A673 (cell line): ENCODE results near the gene TMBIM4. TPM values are rescaled to one million over a fixed set of nuclear protein-coding genes. Genes with fewer than 3 reads are reported as not detected.
"Not testable (repeated sequence)": the region's sequence is repeated elsewhere in the genome, so short reads cannot be mapped to it uniquely, and the experiment has no call there.

ENCODE experiments used
- BruUV-seq: library from RNA; stranded (reverse); fragments of 400-500 nt; replicated peaks from 2 replicates; lab custom pipeline; 2021; lab: Mats Ljungman, UMichigan
- CTCF ChIA-PET: fragments of 300-600 bp; sonication (Branson Sonifier 250); formaldehyde crosslinking; loops from one replicate; lab custom pipeline; 2022; ENCODE audit warnings: antibody characterized with exemption; lab: Charles Lee
- POLR2A ChIA-PET: fragments of 300-600 bp; sonication (Branson Sonifier 250); formaldehyde crosslinking; loops from one replicate; lab custom pipeline; 2022; ENCODE audit warnings: antibody characterized with exemption; ENCODE audit not compliant: low non-redundant PET; lab: Charles Lee
- DNase-seq: peaks from one replicate; pipeline ENCODE4 v3.0.0-alpha.2; 2015; ENCODE audit warnings: low spot score
- H3K27ac ChIP-seq: fragments of 200-600 bp; sonication (generic); 2 replicates; pipeline ENCODE4 v1.5.1; 2016; ENCODE audit warnings: mixed run types, low read depth, mild to moderate bottlenecking, mixed read lengths, antibody characterized with exemption, low read length; ENCODE audit not compliant: poor library complexity, severe bottlenecking
- H3K27me3 ChIP-seq: fragments of 200-600 bp; sonication (generic); replicated peaks from 2 replicates; pipeline ENCODE4 v1.6.1; 2017; ENCODE audit warnings: mixed run types, low read depth, mild to moderate bottlenecking, mixed read lengths, antibody characterized with exemption, low read length; ENCODE audit not compliant: insufficient read depth, poor library complexity
- H3K36me3 ChIP-seq: fragments of 200-600 bp; sonication (generic); 2 replicates; pipeline ENCODE4 v1.6.1; 2016; ENCODE audit warnings: mixed run types, mild to moderate bottlenecking, mixed read lengths, antibody characterized with exemption, low read length; ENCODE audit not compliant: insufficient read depth, poor library complexity, severe bottlenecking
- H3K4me1 ChIP-seq: fragments of 200-600 bp; sonication (generic); 2 replicates; pipeline ENCODE4 v1.6.1; 2017; ENCODE audit warnings: mixed run types, mild to moderate bottlenecking, mixed read lengths, antibody characterized with exemption, low read length; ENCODE audit not compliant: insufficient read depth, poor library complexity, severe bottlenecking
- H3K4me3 ChIP-seq: fragments of 200-600 bp; sonication (generic); 2 replicates; pipeline ENCODE4 v1.5.1; 2016; ENCODE audit warnings: low read depth, mixed run types, mild to moderate bottlenecking, mixed read lengths, low read length; ENCODE audit not compliant: poor library complexity, severe bottlenecking
- H3K9me3 ChIP-seq: fragments of 200-600 bp; sonication (generic); 2 replicates; pipeline ENCODE4 v1.6.1; 2016; ENCODE audit warnings: mixed run types, low read depth, mild to moderate bottlenecking, mixed read lengths, antibody characterized with exemption, low read length; ENCODE audit not compliant: poor library complexity, severe bottlenecking
- CTCF ChIP-seq: fragments of 300-800, 200-600 bp; sonication (generic); conservative IDR thresholded peaks from 2 replicates; pipeline ENCODE4 v1.5.1; 2017; ENCODE audit warnings: low read depth, mild to moderate bottlenecking, antibody characterized with exemption, low read length, moderate library complexity, mixed read lengths
- EZH2 ChIP-seq: fragments of 200-600 bp; sonication (generic); IDR thresholded peaks from 2 replicates; pipeline ENCODE4 v1.6.1; 2017; ENCODE audit warnings: borderline replicate concordance, low read depth, mild to moderate bottlenecking, mixed read lengths, antibody characterized with exemption, low read length; ENCODE audit not compliant: poor library complexity, severe bottlenecking
- intact Hi-C: fragments of 100-400 bp; cut with micrococcal nuclease; formaldehyde crosslinking; loops from one replicate; pipeline ENCODE4 v1.10.0; 2022; ENCODE audit not compliant: unreplicated experiment
- total RNA-seq: library from RNA; stranded (reverse); gene quantifications from 2 replicates; pipeline ENCODE4 v1.2.3, GENCODE V29; 2021

Gene TMBIM4
- total RNA-seq, 1 experiment from 2014 or later = 62.1 TPM

DNA sequence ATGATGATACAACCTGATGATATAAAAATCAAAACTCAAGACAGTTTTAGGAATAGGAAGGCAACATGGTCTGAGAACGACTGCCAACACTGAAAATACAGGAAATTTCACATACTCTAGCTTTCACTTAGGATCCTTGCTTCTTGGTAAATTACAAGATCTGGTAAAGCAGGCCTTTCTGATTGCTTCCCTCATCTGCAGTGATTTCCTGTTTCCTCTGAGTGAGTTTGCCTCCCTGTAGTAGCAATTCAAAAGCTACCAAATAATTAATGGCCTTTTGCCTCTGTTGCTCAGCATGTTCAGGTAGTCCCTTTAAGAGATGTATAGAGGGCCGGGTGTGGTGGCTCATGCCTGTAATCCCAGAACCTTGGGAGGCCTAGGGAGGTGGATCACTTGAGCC lies 17.2 kb upstream of the TMBIM4 start:
- POLR2A ChIA-PET = no interaction called here
- Histone ChIP-seq H3K9me3 (no peaks in the 10 kb centered on the region), H3K36me3 (no peaks in the 10 kb centered on the region), H3K27ac (no peak overlapping the region), H3K27me3 (peaks cover 4% of the 10 kb centered on the region), H3K4me1 (no peaks in the 10 kb centered on the region), H3K4me3 (no peak overlapping the region)
- no TSS peak for BruUV-seq
- TF ChIP-seq EZH2 (no peak), CTCF (no peak)
- CTCF ChIA-PET = no interaction called here
- intact Hi-C loops = no loop called here
- DNase-seq = no peak

- H3K9me3 ChIP-seq, BruUV-seq, H3K27ac ChIP-seq, CTCF ChIA-PET, H3K27me3 ChIP-seq, DNase-seq, POLR2A ChIA-PET, H3K4me1 ChIP-seq, intact Hi-C loops, H3K4me3 ChIP-seq, H3K36me3 ChIP-seq: not testable (repeated sequence)
Observed at GRCh38 chr12:66184822-66185221, 15.0 kb upstream of the TMBIM4 start.

GRCh38 chr12:66182956-66183355 lies 13.2 kb upstream of the TMBIM4 start:
- Histone ChIP-seq H3K4me3 (no peak overlapping the region), H3K36me3 (no peaks in the 10 kb centered on the region), H3K27me3 (no peaks in the 10 kb centered on the region), H3K4me1 (no peaks in the 10 kb centered on the region), H3K9me3 (no peaks in the 10 kb centered on the region), H3K27ac (no peak overlapping the region)
- ChIA-PET POLR2A (no interaction called here), CTCF (interaction anchor here (1.4 kb wide), 1 partner anchor 14 kb away, joined by 7 read pairs; no protein-coding TSS in a partner anchor)
- intact Hi-C loops = no loop called here
- BruUV-seq = no TSS peak
- DNase-seq = no peak
- TF ChIP-seq CTCF = no peak
- no peak for TF ChIP-seq EZH2

GRCh38 chr12:66176105-66176900 lies 6.5 kb upstream of the TMBIM4 start:
- H3K4me3 ChIP-seq = no peak overlapping the region
- BruUV-seq = no TSS peak
- ChIA-PET POLR2A (no interaction called here), CTCF (no interaction called here)
- DNase-seq = no peak
- H3K27me3 ChIP-seq = no peaks in the 10 kb centered on the region
- no peaks in the 10 kb centered on the region for H3K36me3 ChIP-seq
- no peak for TF ChIP-seq EZH2
- TF ChIP-seq CTCF = no peak
- no peaks in the 10 kb centered on the region for H3K9me3 ChIP-seq
- intact Hi-C loops = no loop called here
- no peak overlapping the region for H3K27ac ChIP-seq
- H3K4me1 ChIP-seq = no peaks in the 10 kb centered on the region

DNA sequence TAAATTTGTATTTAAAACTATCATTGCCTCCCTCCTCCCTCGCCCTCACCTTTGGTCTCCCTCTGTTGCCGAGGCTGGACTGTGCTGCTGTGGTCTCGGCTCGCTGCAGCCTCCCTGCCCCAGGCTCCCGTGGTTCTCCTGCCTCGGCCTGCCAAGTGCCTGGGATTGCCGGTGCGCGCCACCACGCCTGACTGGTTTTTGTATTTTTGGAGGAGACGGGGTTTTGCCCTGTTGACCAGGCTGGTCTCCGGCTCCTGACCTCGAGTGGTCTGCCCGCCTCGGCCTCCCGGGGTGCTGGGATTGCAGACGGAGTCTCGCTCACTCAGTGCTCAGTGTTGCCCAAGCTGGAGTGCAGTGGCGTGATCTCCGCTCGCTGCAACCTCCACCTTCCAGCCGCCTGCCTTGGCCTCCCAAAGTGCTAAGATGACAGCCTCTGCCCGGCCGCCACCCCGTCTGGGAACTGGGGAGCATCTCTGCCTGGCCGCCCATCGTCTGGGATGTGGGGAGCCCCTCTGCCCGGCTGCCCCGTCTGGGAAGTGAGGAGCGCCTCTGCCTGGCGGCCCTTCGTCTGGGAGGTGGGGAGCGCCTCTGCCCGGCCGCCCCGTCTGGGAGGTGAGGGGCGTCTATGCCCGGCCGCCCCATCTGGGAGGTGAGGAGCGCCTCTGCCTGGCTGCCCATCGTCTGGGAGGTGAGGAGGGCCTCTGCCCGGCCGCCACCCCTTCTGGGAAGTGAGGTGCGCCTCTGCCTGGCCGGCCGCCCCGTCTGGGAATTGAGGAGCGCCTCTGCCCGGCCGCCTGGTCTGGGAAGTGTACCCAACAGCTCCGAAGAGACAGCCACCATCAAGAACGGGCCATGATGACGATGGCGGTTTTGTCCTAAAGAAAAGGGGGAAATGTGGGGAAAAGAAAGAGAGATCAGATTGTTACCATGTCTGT lies 4.9 kb upstream of the TMBIM4 start:
- H3K4me3 ChIP-seq, intact Hi-C loops, CTCF ChIA-PET, H3K36me3 ChIP-seq, DNase-seq, POLR2A ChIA-PET, BruUV-seq, H3K27ac ChIP-seq, H3K9me3 ChIP-seq, H3K27me3 ChIP-seq, H3K4me1 ChIP-seq: not testable (repeated sequence)
